VCaP (cell line): Measurements from ENCODE around the gene HDAC8.
A peak's percentile ranks its signal among the peaks of the same experiment; 100 is the strongest.
"Not testable (repeated sequence)": the region's sequence is repeated elsewhere in the genome, so short reads cannot be mapped to it uniquely, and the experiment has no call there.

Experiments
- H3K27ac ChIP-seq: fragments of 450-650 bp; 2 replicates; pipeline ENCODE4 v1.5.1; 2017
- TF ChIP-seq, protein P1 (sequence below): fragments of 450-650 bp; conservative IDR thresholded peaks from 2 replicates; pipeline ENCODE4 v1.5.1; 2017; ENCODE audit warnings: mild to moderate bottlenecking, moderate library complexity

Gene HDAC8

DNA sequence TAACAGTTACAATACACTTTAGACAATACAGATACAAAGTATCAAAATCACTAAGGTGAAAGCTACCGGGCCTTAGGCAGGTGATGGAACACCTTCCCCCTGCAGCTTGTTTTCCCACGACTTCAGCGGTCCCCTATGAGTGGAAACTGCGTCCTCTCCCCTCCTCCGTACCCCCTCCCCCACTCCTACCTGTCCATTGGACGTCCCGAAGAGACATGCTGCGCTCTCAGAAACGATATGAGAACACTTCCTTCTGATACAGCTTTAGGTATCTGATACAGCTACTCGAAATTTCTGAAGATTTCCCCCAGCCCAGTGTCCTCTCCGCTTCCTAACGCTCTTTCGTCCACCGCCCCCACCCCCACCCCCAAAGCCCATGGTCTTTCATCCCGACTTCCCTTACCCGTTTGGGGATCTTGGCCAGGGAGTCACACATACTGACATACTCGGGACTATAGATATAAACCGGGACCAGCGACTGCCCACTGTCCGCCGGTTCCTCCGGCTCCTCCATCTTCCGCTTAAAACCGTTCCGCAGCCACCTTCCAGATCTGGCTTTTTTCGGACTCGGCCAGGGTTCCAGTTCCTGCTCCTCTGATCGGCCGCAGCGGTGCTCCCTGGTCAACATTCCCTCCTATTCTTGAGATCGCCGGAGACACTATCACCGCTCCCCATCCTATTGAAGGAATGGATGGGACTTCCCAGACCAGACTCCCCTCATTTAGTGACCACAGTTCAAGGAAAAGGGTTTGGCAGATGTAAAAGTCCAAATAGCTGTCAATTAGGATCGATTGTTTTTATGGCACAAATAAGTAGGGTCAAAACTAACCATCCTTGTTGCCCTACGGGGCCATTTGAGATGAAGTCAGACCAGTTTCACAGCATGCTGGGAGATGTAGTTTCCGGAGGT is at the start of gene HDAC8:
HDAC8 (minus strand) TSS at position 596 of the 910 bp plus-strand sequence; CDS start at position 514, 82 bp downstream.
- TF ChIP-seq, protein P1, sequence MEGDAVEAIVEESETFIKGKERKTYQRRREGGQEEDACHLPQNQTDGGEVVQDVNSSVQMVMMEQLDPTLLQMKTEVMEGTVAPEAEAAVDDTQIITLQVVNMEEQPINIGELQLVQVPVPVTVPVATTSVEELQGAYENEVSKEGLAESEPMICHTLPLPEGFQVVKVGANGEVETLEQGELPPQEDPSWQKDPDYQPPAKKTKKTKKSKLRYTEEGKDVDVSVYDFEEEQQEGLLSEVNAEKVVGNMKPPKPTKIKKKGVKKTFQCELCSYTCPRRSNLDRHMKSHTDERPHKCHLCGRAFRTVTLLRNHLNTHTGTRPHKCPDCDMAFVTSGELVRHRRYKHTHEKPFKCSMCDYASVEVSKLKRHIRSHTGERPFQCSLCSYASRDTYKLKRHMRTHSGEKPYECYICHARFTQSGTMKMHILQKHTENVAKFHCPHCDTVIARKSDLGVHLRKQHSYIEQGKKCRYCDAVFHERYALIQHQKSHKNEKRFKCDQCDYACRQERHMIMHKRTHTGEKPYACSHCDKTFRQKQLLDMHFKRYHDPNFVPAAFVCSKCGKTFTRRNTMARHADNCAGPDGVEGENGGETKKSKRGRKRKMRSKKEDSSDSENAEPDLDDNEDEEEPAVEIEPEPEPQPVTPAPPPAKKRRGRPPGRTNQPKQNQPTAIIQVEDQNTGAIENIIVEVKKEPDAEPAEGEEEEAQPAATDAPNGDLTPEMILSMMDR, result no peak
- peak within 1 kb of the TSS; percentile 74 for H3K27ac ChIP-seq

DNA sequence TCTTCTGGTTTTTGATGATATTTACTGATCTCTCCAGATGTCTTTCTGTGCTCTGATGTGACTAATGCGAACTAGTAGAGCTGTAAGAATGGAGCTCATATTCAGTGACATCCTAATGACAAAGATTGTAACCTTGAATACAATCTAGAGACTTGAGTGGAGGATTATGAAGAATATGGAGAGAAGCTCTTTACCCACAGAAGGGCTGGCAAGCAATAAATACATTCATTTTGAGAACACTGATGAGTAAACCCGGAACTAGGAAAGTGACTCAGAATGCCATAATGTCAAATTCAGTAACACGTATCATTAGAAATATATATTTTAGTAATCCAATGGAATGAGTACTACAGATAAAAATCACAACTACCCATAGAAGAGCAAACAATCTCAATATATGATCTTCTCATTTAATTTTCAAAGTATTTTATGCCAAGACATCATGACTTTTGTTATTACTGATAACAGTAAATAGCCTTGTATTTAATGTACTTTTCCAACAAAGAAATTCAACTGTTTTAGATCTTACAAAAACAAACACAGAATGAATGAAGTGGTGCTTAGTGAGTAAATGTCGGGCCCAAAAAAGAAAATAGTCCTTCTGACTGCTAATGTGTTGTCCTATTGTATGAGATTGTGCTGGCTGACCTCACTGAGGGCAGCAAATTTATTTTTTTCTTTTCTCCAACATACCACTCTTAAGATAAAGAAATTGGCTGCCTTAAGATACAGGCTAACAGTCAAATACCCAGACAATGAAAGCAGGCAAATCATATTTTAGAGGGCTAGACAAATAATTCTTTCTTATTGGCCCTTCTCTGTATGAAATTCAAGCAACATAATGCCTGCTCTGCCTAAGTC is 49.2 kb upstream of the HDAC8 start:
- TF ChIP-seq, protein P1, result no peak
- no peak overlapping the region; the same call in 1 of the 2 replicates for H3K27ac ChIP-seq

DNA sequence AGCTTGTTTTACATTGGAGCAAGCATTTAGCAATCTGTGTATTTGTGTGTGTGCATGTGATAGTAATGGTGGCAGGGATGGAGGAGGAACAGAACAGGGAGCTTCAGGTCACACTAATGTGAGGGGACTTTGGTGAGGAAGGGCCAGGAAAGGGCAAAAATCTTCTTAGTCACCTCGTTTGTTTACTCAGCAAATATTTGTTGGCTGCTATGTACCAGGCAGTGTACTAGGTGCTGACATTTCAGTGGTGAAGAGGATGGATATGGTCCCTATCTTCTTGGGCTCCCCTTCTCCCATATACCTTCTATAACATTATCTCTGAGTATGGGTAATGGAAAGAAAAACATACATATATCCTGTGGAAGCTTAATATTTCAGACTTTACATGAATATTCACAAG is 48.5 kb upstream of the HDAC8 start:
- H3K27ac ChIP-seq, result no peak overlapping the region; the same call in 1 of the 2 replicates
- TF ChIP-seq, protein P1, result no peak

DNA sequence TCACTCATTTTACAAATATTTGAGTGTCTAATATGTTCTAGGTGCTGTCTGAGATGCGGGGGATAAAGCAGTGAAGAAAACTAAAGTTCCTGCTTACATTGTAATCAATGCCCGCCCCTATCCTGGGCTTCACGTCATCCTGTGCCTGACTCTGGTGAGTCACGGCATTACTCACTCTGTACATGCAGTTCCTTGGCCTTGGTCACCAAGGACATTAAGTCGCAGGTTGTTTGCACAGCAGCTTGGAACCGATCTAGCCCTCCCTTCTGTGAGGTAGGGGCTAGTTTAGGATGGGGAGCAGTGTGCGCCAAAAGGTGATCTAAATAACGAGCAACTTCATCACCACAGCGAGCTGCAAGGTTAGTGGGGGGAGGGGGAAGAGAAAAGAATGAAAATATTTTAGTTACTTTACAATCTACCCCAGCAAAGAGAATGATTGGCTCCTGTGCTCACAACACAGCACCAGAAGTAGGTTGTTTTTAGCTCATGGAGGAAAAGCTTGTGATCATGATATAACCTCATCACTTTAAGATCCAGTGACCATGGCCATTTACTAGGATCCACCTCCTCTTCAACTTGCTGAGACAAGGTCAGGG is 48.0 kb upstream of the HDAC8 start:
- no peak overlapping the region; the same call in 1 of the 2 replicates for H3K27ac ChIP-seq
- TF ChIP-seq, protein P1, result no peak

DNA sequence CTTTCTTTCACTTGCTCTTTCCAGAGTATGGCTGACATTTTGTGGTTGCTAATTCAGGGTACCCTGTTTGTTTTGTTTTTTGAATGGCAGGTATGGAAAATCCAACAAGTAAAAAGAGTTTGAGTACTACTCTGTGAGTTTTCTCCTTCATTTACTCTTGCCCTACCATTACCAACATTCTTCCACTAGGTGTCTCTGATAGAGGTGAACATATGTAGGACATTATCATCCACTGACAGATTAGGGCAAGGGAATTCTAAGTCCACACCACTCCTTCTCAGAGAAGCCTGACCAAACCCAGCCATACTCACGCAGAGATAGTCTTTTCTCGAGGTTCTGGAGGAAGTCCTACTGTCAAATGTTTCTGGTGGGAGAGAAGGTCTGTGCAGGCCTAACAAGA is 36.7 kb upstream of the HDAC8 start:
- TF ChIP-seq, protein P1, result peak; percentile 60
- H3K27ac ChIP-seq, result no peak overlapping the region

DNA sequence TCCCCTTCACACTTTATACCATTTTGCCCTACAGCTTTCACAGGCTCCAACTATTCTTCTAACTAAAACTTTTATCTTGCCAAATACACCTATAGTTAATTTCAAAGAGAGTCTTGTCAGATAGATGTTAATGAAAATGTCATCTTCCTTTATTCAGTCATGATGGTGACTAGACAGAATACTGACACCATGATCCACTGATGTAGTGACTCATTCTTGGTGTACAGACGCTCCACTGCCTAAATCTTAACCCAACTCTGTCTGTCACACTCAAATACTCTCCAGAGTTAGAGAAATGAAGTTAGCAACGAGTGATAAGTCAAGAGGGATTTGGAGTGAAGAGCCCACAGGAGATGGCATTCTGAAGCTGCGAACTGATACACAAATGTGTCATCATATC is 32.1 kb upstream of the HDAC8 start:
- no peak overlapping the region for H3K27ac ChIP-seq
- TF ChIP-seq, protein P1, result no peak

DNA sequence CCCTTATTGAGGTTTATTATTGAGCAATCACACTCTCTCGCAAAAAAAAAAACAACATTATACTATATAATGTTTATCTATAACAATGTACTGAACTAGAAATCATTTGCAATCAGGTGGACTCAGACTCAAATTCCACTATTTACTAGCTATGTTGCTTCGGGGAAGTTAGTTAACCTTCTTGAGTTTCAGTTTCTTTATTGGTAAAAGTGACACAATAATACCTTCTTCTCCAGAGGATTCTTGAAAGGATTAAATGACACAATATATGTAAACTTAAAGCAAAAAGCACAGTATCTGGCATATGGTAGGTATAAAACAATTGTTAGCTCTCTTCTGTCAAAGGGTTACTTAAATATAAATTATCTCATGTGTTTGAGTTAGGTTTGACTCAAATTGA is 31.5 kb upstream of the HDAC8 start:
- no peak overlapping the region for H3K27ac ChIP-seq
- TF ChIP-seq, protein P1, result no peak

DNA sequence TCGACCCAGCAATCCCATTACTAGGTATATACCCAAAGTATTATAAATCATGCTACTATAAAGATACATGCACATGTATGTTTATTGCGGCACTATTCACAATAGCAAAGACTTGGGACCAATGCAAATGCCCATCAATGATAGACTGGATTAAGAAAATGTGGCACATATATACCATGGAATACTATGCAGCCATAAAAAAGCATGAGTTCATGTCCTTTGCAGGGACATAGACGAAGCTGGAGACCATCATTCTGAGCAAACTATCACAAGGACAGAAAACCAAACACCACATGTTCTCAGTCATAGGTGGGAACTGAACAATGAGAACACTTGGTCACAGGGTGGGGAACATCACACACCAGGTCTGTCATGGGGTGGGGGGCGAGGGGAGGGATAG is 18.4 kb upstream of the HDAC8 start:
- H3K27ac ChIP-seq, result not testable (repeated sequence)
